ENCODE results near the gene ZCCHC17. TPM values are rescaled to one million over a fixed set of nuclear protein-coding genes. Genes with fewer than 3 reads are reported as not detected.

ZCCHC17 gene
- total RNA-seq, 1 donor from 2014 or later: 64.5 TPM

DNA sequence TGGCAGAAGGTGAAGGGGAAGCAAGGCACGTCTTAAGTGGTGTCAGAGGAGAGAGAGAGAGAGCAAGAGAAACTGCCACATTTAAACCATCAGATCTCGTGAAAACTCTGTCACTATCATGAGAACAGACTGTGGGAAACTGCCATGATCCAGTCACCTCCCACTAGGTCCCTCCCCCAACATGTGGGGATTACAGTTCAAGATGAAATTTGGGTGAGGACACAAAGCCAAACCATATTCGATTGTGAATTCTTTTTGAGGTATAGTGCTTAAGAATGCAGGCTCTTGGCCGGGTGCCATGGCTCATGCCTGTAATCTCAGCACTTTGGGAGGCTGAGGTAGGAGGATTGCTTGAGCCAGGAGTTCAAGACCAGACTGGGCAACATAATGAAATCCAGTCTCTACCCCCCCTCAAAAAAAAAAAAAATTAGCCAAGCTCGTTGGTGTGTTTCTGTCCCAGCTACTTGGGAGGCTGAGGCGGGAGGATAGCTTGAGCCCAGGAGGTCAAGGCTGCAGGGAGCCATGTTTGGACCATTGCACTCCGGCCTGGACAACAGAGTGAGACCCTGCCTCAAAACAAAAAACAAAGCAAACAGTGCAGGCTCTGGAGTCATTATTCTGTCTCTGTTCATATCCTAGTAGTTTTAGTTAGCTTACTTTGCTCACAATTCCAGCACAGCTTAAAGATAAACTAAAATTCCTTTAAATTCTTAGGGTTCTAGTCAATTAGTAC lies 6.0 kb downstream of the ZCCHC17 start:
- Mint-ChIP-seq H3K27ac (ENCODE audit: unreplicated experiment) (no peak overlapping the region), H3K4me1 (ENCODE audit: low read depth, unreplicated experiment) (peaks cover 16% of the 10 kb centered on the region), H3K9me3 (ENCODE audit: unreplicated experiment) (no peaks in the 10 kb centered on the region), H3K4me3 (ENCODE audit: unreplicated experiment) (no peak overlapping the region), H3K27me3 (ENCODE audit: unreplicated experiment) (no peaks in the 10 kb centered on the region), H3K36me3 (ENCODE audit: unreplicated experiment) (no peaks in the 10 kb centered on the region)
- no peak for DNase-seq
- TF ChIP-seq, protein P1, sequence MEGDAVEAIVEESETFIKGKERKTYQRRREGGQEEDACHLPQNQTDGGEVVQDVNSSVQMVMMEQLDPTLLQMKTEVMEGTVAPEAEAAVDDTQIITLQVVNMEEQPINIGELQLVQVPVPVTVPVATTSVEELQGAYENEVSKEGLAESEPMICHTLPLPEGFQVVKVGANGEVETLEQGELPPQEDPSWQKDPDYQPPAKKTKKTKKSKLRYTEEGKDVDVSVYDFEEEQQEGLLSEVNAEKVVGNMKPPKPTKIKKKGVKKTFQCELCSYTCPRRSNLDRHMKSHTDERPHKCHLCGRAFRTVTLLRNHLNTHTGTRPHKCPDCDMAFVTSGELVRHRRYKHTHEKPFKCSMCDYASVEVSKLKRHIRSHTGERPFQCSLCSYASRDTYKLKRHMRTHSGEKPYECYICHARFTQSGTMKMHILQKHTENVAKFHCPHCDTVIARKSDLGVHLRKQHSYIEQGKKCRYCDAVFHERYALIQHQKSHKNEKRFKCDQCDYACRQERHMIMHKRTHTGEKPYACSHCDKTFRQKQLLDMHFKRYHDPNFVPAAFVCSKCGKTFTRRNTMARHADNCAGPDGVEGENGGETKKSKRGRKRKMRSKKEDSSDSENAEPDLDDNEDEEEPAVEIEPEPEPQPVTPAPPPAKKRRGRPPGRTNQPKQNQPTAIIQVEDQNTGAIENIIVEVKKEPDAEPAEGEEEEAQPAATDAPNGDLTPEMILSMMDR (IDR thresholded peaks at IDR 0.05; ENCODE audit: partially characterized antibody, unreplicated experiment): no peak

DNA sequence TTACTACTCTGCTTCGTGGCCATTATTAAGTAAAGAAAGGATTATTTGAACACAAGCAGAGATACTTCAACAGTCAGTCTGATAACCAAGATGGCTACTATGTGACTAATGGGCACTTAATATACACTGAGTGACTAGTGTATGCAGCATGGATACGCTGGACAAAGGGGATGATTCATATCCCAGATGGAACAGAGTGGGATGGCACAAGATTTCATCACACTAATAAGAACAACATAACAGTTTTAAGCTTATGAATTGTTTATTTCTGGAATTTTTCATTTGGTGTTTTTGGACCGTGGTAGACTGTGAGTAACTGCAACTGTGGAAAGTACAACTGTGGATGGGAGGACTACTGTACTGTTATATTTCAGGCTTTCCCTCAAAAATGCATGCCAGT lies 9.4 kb downstream of the ZCCHC17 start:
- TF ChIP-seq, protein P1 (IDR thresholded peaks at IDR 0.05; ENCODE audit: partially characterized antibody, unreplicated experiment): no peak
- Mint-ChIP-seq H3K4me3 (ENCODE audit: unreplicated experiment) (no peak overlapping the region), H3K27me3 (ENCODE audit: unreplicated experiment) (no peaks in the 10 kb centered on the region), H3K36me3 (ENCODE audit: unreplicated experiment) (no peaks in the 10 kb centered on the region), H3K27ac (ENCODE audit: unreplicated experiment) (no peak overlapping the region), H3K4me1 (ENCODE audit: low read depth, unreplicated experiment) (peaks cover 5% of the 10 kb centered on the region), H3K9me3 (ENCODE audit: unreplicated experiment) (no peaks in the 10 kb centered on the region)
- DNase-seq: no peak

DNA sequence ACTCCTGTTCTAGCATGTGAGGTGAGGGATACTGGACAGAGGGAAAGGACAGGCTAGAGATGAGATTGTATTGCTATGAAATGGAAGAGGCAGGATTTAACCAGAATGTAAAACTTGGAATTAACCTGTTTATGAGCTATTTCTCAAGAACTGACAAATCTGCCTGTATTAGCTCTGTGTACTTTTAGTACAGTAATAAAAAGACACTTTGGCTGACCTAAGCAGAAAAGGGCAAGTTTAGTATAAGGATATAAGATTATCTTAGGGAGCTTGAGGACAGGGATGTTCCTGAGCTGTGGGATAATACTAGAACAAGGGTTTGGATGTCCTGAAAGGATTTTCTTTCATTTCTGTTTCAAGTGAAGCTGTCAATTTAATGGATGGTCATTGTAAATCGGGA lies 11.2 kb downstream of the ZCCHC17 start:
- peaks cover 5% of the 10 kb centered on the region for H3K4me1 Mint-ChIP-seq (ENCODE audit: low read depth, unreplicated experiment)
- DNase-seq: no peak
- H3K27ac Mint-ChIP-seq (ENCODE audit: unreplicated experiment): no peak overlapping the region
- no peak overlapping the region for H3K4me3 Mint-ChIP-seq (ENCODE audit: unreplicated experiment)
- H3K9me3 Mint-ChIP-seq (ENCODE audit: unreplicated experiment): no peaks in the 10 kb centered on the region
- no peaks in the 10 kb centered on the region for H3K27me3 Mint-ChIP-seq (ENCODE audit: unreplicated experiment)
- TF ChIP-seq, protein P1 (IDR thresholded peaks at IDR 0.05; ENCODE audit: partially characterized antibody, unreplicated experiment): no peak
- peaks cover 4% of the 10 kb centered on the region for H3K36me3 Mint-ChIP-seq (ENCODE audit: unreplicated experiment)

DNA sequence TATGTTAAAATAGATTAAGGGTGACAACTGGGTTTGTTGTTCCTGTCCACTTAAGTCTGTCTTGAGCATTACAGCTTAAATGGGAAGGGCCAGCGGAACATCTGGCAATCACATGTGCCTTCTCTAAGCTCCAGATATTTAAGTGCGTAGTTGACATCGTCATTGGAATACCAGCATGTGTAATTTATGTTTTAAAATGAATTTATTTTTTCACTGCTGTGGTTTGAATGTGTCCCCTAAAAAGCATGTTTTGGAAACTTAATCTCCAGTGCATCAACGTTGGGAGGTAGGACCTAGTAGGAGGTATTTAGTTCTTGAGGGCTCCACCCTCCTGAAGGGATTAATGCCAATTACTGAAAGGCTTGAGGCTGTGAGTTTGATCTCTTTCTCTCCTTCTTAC lies 13.4 kb downstream of the ZCCHC17 start:
- H3K36me3 Mint-ChIP-seq (ENCODE audit: unreplicated experiment): peaks cover 4% of the 10 kb centered on the region
- H3K27ac Mint-ChIP-seq (ENCODE audit: unreplicated experiment): no peak overlapping the region
- TF ChIP-seq, protein P1 (IDR thresholded peaks at IDR 0.05; ENCODE audit: partially characterized antibody, unreplicated experiment): no peak
- H3K27me3 Mint-ChIP-seq (ENCODE audit: unreplicated experiment): peaks cover 2% of the 10 kb centered on the region
- no peak overlapping the region for H3K4me3 Mint-ChIP-seq (ENCODE audit: unreplicated experiment)
- peaks cover 2% of the 10 kb centered on the region for H3K4me1 Mint-ChIP-seq (ENCODE audit: low read depth, unreplicated experiment)
- DNase-seq: no peak
- H3K9me3 Mint-ChIP-seq (ENCODE audit: unreplicated experiment): no peaks in the 10 kb centered on the region

DNA sequence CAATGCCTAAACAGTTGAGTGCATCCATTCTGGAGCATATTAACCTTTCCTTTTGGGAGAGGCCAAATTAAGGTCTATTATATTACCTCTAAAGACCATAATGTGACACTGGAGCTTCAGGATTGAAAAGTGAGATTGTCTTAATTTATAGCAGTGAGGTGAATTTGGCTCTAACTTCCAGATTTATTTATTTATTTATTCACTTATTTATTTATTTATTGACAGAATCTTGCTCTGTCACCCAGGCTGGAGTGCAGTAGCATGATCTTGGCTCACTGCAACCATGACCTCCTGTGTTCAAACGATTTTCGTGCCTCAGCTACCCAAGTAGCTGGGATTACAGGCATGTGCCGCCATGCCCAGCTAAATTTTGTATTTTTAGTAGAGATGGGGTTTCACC lies 19.1 kb downstream of the ZCCHC17 start:
- Mint-ChIP-seq H3K36me3 (ENCODE audit: unreplicated experiment) (peaks cover 4% of the 10 kb centered on the region), H3K27me3 (ENCODE audit: unreplicated experiment) (peaks cover 2% of the 10 kb centered on the region), H3K9me3 (ENCODE audit: unreplicated experiment) (no peaks in the 10 kb centered on the region), H3K4me1 (ENCODE audit: low read depth, unreplicated experiment) (no peaks in the 10 kb centered on the region), H3K4me3 (ENCODE audit: unreplicated experiment) (no peak overlapping the region), H3K27ac (ENCODE audit: unreplicated experiment) (no peak overlapping the region)
- TF ChIP-seq, protein P1 (IDR thresholded peaks at IDR 0.05; ENCODE audit: partially characterized antibody, unreplicated experiment): no peak
- no peak for DNase-seq

Data from glutamatergic neuron (in vitro differentiated cells).